ENCODE results near the gene TULP4.

GRCh38 chr6:158387578-158387977 is 75.3 kb downstream of the TULP4 start:
- TF ChIP-seq YY1 (tag by site-specific recombination; IDR thresholded peaks at IDR 0.05), result no peak
- no peak for TF ChIP-seq CTCF (tag by site-specific recombination; IDR thresholded peaks at IDR 0.05)
- no peak for TF ChIP-seq ZNF121 (tag by site-specific recombination; IDR thresholded peaks at IDR 0.05)
- no peak for TF ChIP-seq ZNF354C (tag by site-specific recombination; IDR thresholded peaks at IDR 0.05; ENCODE audit: borderline replicate concordance, low read depth)
- TF ChIP-seq, protein P1, sequence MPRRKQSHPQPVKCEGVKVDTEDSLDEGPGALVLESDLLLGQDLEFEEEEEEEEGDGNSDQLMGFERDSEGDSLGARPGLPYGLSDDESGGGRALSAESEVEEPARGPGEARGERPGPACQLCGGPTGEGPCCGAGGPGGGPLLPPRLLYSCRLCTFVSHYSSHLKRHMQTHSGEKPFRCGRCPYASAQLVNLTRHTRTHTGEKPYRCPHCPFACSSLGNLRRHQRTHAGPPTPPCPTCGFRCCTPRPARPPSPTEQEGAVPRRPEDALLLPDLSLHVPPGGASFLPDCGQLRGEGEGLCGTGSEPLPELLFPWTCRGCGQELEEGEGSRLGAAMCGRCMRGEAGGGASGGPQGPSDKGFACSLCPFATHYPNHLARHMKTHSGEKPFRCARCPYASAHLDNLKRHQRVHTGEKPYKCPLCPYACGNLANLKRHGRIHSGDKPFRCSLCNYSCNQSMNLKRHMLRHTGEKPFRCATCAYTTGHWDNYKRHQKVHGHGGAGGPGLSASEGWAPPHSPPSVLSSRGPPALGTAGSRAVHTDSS (tag by site-specific recombination; IDR thresholded peaks at IDR 0.05), result no peak
- no peak for TF ChIP-seq ZNF248 (tag by site-specific recombination; IDR thresholded peaks at IDR 0.05)
- TF ChIP-seq TCF7L2 (IDR thresholded peaks at IDR 0.05; ENCODE audit: borderline replicate concordance, low read depth, low read length), result no peak
- TF ChIP-seq ZNF324 (tag by site-specific recombination; IDR thresholded peaks at IDR 0.05), result no peak
- no peak for TF ChIP-seq TSHZ1 (tag by site-specific recombination; IDR thresholded peaks at IDR 0.05; ENCODE audit: borderline replicate concordance)

Data from HEK293 (cell line).